NCI-H2029 (cell line): ENCODE data around the gene FOXP1.

Source experiments
- DNase-seq: peaks from one replicate; lab custom pipeline; 2025; lab: John Stamatoyannopoulos, UW

Gene FOXP1

DNA sequence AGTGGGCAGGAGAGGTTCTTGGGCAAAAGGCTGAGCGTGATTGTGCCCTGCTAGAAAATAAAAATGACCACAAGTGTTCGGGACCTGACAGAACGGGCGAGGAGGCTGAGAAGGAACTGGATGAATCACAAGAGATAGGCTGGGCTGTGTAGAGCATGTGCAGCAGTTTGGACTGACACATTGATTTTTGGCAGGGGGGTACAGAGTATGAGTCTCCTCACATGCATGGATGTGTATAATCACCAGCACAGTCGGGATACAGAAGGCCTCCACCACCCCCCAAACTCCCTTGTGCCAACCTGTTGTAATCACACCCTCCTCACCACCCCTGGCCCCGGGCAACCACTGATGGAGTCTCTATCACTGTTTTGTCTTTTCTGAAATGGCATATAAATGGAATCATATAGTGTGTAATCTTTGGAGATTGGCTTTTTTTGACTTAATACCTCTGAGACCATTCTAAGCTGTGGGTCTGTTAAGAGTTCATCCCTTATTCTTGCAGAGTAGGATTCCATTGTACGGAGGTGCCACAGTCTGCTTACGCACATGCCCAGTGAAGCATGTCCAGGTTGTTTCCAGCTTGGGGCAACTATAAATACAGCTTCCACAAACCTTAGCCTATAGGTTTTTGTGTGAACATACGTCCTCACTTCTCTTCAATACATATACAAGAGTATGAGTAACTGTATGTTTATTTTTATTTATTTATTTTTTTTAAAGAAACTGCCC lies 438.8 kb downstream of the FOXP1 start:
- no peak for DNase-seq

DNA sequence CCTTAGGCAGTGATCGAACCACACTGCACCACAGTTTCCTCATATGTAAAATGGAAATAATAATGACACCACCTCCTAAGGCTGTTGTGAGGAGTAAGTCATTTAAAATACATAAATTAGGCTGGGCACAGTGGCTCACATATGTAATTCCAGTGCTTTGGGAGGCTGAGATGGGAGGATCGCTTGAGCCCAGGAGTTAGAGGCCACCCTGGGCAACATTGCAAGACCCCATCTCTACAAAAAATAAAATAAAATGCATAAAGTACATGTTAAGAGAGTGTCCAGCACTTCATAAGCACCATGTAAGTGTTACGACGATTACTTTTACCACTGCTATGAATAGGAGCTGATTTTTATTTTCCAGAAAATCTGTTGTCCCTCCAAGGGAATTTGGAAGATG lies 440.0 kb downstream of the FOXP1 start:
- no peak for DNase-seq

DNA sequence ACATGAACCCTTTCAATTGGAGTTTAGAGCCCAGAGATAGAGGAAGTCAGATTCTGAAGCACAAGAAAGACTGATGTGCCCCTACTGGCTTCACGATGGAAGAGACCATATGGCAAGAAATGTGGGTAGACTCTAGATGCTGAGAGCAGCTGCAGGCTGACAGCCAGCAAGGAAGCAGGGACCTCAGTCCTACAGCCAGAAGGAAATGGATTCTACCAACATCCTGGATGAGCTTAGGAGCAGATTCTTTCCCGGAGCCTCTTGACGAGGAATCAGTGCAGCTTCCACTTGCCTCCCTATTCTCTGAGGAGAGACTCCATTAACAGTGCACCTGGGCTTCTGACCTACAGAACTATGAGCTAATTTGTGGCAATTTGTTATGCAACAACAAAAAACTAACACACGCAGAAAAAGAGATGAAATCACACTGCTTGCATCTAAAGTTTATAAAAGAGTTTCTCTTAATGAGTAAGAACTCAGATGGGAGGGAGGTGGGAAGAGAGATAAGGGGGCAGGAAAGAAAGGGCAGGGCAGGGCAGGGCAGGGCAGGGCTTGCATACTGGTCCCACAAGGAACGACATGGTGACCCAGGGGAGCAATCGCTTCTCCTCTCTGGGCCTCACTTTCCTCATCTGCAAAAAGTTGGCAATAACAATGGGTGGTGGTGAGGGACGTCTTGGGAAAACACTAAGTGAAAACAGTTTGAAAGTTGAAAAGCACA lies 440.9 kb downstream of the FOXP1 start:
- DNase-seq = no peak

DNA sequence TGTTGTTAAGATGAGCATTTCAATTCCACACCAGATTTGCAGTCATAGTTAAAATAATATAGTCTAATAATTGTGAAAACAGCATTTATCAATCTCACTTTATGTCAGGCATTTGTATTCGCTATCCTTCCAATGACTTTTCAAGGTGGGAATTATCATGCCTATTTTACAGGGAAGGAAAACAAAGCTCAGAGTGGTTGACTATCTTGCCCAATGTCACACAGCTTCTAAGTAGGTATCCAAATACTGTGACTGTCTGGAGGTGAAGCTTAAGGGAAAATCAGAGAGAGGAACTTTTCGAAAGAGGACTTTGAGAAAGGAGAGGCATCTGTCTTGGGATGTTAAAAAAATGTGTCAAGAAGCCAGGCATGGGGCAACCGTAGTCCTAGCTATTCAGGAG lies 443.1 kb downstream of the FOXP1 start:
- no peak for DNase-seq

DNA sequence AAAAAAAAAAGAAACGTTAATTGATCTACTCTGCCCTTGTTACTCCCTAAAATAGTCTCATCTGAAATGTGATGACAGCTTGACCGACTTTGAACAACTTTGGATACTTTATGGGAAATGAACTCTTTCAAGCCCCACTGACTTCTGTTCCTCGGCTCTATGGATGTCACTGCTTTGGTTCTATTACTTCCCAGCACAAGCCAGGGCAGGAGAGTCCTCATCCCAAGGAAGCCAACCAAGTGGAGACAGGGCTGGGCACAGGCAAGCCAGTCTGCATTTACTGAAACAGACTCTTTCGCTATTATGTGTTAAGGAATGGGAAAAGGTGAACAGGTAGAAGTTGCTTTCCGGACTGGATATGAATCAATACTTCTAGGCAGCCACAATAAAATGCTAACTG lies 444.0 kb downstream of the FOXP1 start:
- DNase-seq = no peak

DNA sequence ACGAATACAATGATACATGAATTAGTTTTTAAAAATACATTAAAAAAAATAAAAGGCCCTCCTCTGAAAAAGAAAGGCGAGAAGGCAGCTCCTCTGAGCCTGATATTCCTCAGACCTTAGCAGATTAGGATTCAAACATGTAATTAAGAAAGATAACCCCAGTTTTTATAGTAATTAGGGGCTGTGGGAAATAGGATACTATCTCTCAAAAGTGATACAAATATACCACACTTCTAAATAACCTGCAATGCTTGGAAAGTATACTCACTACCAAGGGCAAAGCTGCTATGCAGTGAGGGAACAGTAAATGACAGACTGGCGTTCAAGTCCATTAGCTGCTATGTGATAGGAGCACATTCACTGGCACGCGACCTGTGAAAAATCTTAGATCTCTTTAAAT lies 445.1 kb downstream of the FOXP1 start:
- no peak for DNase-seq

DNA sequence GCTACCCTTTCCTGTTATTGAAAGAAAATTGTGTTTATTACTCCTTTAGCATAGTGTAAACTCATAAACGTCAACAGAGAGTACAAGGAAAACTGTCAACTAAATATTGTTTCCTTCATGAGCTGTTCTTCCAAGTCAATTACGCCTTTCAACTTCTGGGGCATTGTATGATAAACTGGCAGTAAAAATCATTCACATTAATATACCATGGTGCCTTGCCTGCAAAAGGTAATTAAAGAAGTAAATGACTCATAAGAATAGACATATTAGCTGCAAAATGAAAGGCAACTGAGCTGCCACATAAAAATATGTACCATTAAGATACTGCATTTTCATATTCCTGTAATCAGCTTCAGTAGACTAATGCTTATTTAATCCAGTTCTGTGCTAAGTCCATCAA lies 447.3 kb downstream of the FOXP1 start:
- DNase-seq = no peak

DNA sequence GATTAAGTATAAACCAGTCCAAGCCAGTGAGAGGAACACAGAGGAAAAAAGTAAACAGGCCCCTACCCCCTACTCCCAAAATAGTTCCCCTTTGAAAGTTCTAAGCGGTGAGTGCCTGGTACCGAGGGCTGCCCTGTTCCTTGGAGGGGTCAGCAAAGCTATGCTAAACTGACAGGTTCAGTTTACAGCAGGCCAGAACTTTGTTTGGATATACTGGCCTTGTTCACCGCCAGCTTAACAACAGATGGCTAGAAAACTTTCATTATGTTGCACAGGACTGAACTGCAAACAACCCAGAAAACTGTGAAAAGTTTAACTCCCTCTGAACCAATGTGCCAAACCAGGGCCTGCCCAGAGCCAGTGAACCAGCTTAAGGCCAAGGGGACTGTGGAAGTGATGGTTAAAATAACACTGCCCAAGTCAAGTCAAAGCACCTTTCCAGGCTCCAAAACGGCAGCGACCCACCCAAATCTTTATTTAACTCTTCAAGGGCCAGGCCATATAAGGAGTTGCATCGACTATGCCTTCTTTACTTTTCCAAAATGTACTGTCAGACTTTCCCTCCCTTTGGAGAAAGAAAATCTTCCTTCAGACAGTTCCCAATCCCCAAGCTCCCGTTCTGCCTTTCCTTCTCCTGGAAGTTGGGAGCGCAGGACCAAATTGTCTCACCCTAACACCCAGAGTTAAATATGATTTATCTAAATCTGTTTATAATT lies 448.0 kb downstream of the FOXP1 start:
- no peak for DNase-seq

DNA sequence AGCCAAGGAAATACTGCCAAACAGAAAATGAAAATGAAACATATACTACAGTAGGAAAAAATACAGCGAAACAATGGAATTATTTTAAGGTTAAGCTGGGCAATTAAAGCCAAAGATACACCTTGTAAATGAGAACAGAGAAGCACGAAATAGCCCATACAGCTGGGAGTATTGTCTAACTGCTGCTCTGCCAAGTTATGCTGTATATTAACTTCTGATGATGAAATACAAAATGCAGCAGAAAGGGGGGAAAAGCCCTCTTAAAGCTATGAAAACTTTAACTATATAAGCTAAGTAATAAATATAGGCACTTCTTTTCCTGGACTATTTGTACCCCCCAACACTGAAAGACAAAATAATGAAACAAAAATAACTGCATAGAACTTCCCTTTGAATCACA lies 449.0 kb downstream of the FOXP1 start:
- no peak for DNase-seq

DNA sequence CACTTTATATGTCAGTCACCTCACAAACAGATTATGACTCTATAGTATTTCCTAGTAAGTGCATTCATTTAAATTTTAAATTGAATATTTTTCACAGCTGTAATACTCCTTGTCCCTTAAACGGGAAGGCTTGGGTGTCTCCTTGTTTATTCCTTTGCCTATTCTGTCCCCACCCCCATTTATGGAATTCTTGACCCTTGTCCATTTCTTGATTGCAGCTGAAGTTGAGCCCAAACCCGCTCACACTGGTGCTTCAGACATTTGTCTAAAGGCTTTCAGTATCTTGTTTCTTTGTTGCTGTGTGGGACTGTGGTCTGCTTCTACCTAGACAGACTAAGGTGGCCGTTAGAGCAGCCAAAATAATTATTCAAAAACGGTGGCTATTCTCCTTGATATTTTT lies 449.7 kb downstream of the FOXP1 start:
- no peak for DNase-seq

DNA sequence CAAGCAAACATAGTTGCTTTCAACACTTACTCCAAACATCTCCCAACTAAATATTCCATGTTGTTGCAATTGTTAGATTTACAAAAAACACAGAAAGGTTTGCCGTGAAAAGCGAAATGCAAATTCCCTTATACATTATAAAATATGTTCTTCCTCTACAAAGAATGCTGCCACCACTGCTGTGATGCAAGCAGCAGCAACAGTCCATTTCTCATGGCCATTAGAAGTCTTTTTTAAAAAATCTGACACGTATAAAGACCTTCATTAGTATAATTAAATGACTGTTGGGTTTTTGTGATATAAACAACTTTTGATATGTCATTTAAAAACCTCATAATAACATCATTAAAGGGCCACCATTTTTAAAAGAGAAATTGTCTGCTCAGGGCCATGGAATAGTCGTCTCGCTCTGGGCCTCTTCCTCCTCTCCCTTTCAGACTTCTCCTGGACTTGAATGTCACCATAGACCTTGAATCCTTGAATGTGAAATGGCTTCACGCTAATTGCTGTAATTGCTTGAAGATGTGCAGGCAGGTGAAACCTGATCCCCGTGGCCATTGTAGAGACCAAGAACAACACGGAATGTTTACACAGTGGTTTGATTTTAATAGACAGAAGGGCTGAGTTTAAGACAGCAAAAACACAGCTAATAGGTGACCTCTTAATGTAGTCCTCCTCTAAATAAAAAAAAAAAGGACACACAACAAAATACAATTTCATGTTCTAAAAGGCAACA lies 450.4 kb downstream of the FOXP1 start:
- peak; percentile 26 for DNase-seq

DNA sequence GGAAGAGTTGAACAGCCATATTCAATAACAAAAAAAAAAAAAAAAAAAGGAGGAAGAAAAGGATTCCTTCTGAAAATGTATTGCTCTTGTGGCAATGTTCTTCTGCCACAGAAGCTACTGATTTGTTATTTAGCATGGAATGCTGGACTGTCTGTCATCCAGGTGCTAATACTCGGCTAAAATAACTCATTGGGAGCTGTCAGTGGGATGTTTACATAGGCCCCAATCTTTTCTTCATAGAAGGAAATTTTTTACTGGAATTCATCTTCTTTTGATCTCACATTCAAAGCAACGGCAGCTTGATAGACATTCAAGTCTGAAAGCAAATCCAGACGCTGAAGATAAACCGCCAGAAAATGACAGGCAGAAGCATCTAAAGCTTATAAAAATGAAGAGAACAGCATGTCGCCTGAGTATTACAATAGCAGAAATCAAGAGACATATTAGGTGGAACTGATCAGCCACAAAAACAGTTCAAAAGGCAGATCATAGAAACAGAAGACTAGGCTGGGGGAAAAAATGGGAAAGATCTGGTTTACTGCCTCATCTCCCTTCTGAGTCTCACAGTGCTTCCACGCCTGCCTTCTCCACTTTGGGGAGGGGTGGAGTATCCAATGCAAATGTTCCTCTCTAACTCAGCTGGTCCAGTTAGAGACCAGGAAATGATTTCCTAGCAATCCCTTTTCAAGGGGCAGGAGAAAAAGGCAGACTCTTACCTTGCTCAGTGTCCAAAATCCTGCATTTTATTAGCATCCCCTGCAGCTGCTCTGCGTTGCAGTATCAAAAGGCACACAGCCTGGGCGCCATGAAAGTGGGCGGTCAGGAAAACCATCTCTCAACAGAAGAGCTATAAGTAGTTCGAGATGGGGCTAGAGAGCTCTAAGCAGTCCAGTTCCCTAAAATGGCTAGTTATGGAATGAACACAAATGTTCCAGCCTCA lies 451.9 kb downstream of the FOXP1 start:
- DNase-seq = no peak

DNA sequence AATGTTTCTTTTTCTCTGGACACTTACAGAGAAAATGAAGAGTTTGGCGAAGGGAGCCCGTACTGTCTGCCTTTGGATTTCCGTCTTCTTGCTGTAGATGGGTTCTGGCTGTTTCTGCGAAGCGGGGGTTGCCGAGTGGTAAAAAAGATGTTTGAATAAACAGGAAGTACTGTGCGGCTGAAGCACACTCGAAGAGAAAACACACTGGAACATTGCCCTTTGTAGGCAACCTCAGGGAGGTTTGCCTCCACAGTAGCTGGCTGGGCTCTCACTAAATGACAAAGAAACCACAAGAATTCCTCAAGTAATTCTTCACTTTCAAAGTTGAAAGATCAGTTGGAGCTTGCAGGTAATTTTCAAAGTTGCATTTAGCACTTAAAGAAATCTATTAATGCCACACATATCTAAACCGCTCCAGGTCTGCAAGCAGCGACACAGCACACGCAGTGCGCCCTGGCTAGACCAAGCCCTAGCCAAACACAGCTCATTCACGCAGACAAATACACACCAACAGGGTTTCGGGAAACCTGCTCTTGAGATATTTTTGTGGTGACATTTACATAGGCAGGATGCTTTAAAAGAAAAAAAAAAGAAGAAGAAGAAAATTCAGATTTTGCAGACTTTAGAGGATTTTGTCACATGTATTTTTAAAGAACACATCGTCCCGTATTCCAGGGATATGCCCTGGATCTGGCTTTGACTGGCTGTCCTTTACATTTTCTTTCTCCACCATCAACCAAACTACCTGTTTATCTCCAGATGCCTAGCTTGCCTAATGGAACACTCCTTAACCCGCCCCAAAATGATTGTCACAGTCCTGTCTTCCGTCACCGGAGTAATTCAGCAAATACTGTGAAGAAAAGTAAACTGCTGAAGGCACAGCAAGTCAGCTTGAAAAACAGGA lies 452.8 kb downstream of the FOXP1 start:
- peak; percentile 60 for DNase-seq

DNA sequence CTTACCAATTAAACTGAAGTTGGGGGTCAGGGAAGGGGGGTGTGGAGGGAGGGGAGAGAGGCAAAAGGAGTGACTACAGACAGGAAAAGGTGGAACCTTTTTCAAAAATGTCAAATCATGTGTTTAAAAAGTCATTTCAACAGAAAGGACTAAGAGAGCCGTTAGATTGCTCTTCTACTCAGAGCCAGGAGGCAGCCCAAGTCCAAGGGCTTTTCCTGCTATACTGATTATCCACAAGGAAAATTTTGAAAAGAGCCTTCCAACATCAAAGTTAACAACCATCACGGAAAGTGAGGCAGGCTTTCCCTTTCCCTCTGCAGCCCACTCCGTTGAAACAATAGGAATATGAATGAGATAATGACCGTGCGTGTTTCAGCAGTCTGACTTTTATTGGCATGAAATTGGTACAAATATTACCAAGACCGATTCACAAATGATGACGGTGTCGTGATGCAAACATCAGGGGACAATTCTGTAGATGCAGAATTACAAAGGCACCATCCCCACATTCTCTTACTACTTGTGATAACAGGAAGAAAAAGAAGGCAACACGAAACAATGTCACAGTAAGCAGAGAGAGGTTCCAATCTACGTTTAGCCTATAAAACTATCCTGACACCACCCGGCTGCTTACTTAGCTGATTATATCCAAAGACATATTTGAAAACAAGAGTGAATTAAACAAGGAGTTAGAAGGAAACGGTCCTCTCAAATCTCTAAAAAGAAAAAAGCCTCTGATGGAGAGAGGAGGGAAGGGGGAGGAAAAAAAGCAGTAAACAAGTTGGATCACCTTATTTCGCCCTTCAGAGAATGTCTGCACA lies 453.7 kb downstream of the FOXP1 start:
- no peak for DNase-seq

DNA sequence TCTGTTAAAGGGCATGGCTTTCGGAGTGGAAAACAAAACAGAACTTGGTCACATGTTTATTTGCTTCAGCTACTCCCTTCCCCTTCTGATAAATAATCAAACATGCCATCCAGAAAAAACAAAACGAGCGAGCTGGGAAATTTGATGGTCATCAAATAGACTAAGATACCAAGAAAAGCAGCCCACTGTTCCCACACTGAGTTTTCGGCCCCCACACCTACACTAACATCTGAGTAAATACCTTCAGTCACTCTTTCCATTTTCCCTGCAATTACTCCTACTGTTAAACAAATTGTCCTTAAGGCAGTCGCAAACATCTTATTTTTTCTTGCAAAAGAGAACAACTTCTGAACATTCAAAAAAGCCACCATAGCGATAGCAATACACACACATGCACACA lies 454.6 kb downstream of the FOXP1 start:
- no peak for DNase-seq

DNA sequence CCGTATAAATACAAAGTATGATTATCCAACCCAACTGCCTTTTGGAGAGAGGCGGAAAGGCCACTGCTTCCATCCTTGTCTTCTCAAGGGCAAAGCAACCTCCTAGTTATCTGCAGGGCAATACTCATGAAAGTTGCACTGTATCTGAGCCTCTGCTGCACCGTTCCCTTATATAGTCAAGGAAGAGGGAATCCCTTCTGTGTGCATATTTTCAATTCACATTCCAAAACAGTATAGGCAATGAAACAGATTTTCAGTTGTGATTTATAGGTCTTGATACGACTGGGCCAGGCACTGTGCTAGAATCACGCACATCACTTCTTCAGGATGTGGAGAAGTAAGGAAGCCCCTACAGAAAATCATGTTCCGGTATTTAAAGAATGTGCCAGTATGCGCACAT lies 455.7 kb downstream of the FOXP1 start:
- DNase-seq = no peak

DNA sequence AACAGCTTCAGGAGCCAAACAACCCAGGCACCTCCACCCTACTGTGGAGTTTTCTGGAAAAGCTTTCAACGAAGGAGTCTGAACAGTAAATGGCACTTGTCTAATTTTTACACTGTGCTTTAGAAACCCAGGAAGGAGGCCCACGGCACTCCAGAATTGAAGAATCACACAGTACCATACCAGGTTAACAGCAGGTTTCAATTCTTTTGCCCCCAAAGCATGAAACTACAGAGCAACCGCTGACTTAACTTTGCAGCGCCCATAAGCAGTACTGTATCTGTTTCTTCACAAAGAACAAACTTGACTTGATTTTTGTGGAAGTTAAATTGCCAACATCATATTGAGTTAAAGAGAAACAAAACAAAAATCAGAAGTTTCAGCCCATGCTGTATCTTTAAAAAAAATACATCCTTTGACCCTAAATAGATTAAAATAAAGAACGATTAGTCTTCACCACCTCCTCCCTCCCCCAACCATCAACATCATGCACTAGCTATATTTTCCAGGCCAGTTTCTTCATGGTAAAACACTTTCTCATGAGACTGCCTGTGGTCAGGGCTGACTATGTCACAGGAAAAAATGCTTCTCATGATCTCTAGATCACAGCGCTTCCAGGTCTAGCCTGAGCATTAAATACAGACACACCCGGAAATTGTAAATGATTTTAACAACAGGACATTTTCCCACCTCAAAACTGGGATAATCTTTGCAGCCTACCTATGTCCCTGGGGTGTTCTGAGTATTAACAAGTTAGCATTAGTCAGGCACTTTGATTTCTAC lies 456.3 kb downstream of the FOXP1 start:
- DNase-seq = no peak

DNA sequence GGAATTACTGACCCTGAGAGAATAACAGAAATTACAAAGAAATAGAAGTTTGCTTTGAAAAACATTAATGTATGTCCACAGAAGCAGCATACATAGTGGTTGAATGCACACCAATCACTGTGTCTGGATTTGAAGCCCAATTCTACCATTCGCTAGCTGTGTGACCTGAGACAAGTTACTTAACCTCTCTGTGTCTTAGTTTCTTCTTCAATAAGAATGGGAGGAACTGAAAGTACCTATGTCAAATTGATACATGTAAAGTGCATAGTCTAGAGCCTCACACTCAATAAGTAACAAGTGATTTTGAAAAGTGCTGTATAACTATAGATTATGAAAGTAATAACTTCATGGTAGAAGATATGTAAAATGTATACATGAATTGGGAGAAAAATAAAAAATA lies 457.8 kb downstream of the FOXP1 start:
- no peak for DNase-seq

DNA sequence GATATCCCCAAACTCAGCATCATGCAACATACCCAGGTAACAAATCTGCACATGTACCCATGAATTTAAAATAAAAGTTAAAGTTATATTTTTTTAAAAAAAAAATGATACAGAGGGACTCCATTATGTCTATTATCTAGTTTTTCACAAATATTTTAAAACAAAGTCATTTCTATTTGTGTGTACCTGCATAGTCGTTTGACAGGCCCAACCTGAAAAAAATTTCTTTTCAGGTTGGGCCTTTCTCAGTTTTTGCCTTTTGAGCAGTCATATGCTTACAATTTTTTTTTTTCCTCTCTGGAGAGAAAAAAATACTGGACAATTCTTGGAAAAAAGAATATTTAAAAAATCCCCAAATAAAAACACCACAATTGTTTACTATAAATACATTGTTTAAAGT lies 459.5 kb downstream of the FOXP1 start:
- DNase-seq = no peak
